G401.6 (cell line): Measurements from ENCODE around the gene ALG3.

ENCODE experiments used
- FAIRE-seq: peaks from 2 replicates; lab custom pipeline; 2012; peaks lifted over from hg19 to GRCh38; lab: Jason Lieb, UNC

Gene ALG3

GRCh38 chr3:184192889-184193288 is 55.9 kb downstream of the ALG3 start:
- FAIRE-seq: no peak
